Fibroblast of skin of left biceps (primary cell): ENCODE results near the gene AGAP1.

Experiments
- DNase-seq, 2 experiments: peaks; one replicate each; pipeline ENCODE4 v3.0.0-alpha.2; 2013; ENCODE audit warnings: low read depth in 2 of 2

The AGAP1 gene

DNA sequence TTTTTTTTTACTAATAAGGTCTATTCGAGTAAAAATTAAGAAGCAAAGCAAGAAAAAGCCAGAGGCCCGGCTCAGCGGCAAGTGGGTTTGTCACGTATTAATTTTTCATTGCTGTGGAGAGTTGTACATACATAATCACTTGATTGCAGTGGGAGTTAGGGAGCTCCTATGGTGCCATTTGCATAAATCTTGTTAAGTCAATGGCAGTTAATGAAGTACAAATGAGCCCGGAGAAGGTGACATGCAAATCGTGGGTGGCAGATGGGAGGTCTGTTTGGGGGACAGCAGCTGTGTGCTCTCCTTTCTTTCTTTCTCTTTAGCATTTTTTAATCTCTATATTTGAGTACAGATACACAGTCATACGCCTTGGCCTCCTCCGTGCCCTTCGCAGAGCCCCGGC, 317.0 kb downstream of the AGAP1 start:
- DNase-seq = no peak

DNA sequence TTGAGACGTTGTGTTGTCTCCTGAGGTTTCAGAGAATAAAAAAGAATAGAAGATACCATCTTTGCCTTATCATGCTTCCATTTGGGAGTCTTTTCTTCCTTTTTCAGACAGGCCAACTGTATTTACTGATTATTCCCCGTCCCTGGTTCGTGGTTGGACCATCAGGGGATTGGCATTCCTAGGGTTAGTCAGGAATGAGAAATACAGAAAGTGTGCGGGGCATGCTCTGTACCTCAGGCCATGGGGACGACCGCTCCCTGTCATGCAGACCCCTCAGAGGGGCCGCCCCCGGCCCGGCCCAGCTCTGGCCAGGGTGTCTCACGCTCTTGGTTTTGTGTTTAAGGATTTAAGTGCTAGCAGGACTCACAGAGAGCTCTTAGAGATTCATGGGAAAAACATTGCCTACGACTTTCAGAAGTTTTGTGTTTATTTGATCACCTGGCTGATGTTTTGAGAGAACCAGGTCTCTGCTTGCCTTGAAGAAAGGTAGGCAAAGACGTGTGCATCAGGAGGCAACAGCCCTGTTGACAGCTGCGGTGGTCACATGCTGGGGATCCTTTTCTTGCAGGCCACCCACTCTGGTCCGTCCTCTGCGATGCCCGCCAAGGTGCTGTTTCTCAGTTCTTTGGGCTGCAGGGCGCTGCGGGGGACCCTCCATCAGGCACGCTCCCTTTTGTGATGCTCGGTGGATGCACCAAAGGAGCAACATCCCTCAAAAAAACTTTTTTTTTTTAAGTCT, 317.8 kb downstream of the AGAP1 start:
- no peak for DNase-seq

DNA sequence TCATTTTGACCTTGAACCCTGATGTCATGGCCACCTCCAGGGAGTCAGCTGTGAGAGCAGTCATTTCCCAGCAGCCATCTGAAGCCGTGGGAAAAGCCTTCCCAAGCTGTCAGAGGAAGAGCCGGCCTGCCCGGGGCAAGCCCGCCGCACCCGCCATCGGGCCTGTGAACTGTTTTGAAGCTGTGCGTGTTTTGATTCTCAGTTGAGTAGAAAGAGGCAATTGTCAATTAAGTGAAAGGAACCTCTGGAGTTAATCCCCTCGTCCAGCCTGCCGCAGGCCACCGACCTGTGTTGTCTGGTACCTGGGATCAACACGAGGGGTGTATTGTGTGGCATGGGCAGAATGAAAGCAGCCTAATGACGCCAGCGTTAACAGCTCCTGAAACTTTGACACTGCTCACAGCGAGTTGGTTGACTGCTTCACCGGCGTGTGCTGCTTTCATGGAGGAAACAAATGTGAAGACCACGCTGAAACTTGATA, 318.4 kb downstream of the AGAP1 start:
- DNase-seq = no peak

DNA sequence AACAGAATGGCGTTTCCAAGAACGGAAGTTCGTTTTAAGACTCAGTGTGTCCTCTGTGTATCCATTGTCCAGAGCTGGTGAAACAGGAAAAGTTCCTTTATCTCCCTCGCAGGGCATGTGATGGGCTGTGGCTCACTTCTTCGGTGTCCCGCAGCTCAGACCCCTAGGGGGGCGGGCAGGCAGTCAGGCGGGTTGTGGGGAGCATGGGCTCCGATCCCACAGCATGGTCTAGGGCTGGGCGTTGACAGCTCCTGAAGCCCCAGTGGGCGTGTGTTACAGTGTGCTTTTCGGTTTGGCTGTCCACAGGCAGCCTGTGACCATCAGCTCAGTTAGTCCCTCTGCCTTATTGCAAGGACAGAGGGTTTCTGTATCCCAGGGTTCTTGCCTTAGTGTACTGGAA, 319.6 kb downstream of the AGAP1 start:
- DNase-seq = no peak

DNA sequence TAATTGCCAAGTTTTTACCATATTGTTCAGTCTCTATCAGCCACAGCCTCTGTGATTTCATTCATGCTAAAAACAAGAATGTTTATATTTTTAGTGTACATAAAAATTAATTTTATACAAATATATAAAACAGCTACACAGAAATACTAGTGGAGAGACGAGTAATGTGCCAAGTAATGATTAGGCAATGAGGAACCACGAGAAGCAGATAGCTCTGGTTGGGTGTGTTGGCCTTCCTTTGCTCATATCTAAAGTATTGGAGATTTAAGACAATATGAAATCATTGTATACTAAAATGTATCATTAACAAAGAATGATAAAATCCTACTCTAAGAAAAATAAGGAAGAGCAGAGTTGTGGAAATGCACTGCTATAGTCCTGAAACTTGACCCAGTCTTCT, 326.7 kb downstream of the AGAP1 start:
- DNase-seq = no peak

DNA sequence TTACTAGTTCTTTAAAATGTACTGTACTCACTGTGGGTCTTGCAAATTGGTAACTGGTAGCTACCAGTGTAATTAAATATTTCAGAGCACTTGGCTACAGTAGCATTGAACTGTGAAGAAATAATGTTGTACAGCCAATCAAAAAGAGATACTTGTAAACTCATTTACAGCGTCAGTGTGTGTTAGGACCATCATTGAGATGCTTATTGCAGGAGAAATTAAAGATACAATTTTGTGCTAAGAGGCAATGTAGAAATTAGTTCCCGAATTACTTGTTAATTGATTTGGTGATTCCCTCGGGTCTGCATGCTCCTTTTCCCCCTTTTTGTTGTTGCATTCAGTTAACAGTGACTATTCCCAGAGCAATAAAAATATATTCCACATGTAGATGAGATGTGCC, 330.5 kb downstream of the AGAP1 start:
- no peak for DNase-seq

DNA sequence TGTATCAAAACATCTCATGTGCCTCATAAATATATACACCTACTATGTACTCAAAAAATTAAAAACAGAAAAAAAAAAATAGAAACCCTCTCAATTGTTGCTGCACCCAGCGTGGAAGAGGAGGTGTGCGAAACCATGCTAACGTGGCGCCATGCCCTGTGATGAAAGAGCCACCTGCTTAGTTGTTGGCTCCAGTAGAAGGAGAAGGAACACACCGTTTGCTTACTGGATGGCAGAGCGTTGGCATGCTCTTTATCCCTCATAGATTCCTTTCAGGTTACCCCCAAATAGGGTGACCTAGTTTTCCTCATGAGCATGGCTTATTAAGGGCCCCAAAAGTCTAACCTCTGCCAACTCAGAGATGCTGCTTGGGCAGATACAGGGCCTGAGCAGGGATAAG, 332.1 kb downstream of the AGAP1 start:
- no peak for DNase-seq

DNA sequence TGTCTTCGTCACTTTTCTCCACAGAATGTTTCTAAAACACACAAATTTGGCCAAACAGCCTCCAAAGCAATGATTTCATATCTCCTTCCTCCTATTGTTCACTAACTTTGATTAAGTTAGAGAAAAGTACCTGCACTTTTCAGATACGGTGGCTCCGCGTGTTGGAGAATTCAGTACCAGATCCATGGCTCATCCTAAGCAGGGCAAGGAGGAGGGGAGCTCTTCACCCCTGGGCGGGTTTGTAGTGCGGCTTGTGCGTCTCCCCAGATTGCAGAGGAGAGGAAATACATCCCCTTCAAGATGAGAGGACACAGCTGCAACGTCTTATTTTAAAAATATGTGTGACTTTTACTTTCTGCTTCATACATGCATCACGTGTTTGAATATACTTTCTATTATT, 333.0 kb downstream of the AGAP1 start:
- DNase-seq = no peak

DNA sequence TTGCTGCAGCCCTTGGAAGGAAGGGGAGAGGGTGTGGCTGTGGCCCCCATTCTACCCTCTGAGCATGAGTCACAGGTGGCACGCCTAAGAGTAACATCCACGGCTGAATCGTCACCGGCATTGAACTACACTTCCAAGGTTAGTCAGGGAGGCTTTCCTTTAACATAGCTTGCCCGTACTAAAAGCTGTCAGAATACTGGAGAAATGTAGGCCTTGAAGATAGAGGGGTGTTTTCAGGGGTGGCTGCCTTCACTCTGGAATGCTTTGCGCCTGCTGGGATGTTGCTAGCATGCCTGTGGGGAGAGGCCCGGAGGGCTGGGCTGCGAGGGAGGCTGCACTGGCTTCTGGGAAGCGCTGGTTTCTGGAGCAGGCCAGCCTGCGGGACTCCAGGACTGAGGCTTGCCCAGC, 333.7 kb downstream of the AGAP1 start:
- no peak for DNase-seq

DNA sequence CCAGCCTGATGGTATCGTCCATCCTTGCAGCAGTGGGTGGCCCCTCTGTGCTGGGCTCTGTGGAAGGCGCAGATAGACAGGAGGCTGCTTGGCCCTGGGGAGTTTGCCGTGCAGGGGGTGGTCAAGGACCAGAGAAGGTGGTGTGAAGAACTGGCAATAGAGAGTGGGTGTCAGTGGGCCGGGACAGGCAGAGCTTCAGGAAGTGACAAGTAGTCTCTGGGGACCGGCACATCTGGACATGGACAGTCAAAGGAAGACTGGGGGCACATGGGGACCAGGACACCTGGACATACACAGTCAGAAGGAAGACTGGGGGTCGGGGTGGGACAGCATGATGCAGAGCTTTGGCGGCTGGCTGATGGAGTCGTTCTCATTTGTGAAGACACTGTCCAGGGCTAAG, 335.9 kb downstream of the AGAP1 start:
- DNase-seq = no peak

DNA sequence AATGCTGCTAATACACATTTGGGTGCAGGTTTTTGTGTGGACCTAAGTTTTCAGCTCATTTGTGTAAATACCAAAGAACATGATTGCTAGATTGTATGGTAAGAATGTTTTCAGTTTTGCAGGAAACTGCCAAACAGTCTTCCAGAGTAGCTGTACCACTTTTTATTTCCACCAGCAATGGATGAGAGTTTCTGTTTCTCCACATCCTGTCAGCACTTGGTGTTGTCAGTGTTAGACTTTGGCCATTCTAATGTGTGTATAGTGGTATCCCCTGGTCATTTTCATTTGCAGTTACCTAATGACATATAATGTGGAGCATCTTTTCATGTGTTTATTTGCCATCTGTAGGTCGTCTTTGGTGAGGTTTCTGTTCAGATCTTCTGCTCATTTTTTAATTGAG, 337.9 kb downstream of the AGAP1 start:
- DNase-seq = no peak

DNA sequence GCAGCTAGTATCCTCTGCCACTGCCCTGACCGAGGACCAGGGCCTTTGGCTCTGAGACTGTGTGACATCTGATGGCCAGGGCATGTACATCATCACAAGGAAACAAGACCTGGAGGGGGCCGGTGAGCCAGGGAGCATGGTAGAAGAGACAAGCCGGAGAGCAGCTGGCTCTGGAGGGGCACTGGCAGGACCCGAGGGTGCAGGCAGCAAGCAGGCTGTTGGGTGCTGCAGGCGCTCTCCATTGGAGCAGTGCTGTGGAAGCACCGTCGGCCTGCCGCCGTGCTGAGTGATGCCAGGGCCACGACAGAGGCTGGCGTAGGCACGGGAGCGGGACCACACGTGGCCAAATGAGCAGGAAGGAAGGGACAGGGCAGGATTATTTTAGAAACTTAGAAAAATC, 339.1 kb downstream of the AGAP1 start:
- DNase-seq = no peak

DNA sequence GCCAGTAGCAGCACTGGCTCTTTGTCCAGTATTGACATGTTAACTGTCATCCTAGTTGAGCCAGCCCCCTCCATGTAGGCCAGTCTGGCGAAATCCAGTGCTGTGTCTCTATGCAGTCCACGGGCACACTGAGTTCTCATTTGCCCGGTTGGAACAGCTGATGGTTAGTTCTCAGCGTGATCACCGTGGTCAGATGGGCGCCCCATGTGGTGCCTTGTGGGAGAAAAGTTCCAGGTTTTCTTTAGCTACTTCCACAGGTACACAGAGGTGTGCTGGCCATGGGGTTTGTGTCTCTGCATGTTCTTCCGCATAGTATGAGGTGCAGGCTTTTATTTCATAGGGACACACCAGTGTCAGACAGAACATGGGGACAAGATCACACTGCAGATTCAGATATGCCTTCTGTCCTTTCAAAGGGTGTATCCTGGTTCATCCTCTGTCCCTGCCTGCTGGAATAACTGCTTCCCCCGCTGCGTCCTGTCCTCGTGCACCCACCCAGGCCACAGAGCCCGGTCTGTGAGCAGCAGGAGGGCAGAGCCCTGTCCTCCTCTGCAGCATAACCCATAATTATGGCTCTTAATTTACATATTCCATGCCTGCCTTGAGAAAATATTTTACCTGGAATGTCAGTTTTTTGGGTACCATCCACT, 340.3 kb downstream of the AGAP1 start:
- DNase-seq = no peak

DNA sequence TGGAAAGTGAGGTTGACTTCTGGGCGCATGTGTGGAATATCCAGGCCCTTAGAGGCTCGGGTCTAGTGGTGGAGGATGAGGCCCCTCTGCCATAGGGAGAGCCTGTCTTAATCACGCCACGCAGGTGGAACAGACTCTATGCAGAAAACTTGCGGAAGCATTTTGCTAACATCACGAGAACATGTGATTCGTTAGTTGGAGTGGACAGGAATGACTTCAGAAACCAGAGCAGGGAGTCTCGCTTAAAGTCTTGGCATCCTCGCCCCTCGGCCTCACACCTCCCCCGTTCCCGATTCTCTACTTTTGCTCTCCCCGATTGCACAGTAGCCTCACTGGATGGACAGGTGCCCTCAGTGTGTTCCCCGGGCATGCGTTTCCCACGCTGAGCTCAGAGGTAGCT, 340.9 kb downstream of the AGAP1 start:
- no peak for DNase-seq

DNA sequence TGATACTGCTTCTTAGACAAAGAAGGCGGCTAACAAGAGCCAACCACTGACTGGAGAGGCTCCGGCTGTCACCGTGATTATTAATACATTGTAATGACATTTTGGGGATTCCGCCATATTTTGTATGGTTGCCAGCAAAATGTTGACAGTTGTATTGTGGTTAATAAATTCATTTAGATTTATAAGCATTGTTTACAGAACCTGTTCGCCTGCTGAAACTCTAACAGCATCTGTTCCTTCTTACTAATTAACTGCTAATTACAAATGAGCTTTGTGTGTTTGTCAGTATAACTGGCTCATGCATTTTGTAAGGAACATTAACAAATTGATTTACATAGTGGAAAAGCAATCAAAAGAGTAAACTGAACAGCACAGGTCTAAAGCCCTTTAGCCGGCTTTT, 342.0 kb downstream of the AGAP1 start:
- DNase-seq = no peak

DNA sequence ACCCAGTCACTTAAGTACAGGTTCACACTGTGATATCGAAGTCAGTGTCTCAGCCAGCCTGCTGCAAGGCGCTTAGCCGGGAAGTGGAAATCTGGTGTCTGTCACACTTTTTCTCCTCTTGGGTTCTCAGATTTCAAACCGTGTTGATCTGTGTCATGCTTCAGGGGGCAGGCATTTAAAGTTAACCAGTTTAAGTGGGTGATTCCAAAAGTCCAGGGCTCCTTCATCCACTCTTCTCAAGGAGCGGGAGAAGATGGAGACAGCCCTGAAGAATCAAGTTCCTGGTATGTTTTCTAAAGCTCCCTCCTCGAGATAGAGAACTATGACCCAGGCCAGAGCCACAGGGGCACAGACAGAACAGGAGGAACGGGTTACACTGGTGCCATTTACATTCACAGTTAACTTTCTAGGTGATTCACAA, 342.7 kb downstream of the AGAP1 start:
- no peak for DNase-seq

DNA sequence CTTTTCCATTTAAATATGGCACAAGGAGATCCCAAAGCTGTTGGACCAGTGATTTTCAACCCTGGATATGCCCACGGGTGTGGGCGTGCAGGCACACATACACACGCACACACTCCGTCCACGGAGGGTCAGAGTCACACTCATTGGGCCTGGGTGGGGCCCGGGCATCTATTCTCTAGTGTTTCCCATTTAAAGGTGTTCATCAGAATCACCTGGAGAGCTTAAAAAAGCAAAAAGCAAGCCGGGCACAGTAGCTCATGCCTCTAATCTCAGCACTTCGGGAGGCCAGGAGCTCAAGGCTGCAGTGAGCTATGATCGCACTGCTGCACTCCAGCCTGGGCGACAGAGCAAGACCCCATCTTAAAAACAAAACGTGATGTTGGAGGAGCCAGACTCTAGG, 345.4 kb downstream of the AGAP1 start:
- no peak for DNase-seq

DNA sequence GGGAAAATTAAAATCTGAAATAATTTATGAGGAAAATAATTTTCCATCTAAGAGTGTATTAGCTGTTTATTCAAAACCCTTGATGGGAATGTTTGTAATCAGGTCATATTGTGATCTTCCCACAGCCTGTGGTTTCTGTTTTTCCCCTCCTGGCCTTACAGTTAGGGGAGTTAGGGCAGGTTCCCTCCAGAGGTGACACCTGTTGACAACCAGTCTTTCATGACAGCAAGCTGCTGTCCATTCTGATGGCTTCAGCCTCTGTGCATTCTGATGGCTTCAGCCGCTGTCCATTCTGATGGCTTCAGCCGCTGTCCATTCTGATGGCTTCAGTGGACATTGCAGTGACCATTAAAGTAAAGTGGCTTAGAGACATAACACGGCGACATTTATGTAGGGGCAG, 346.1 kb downstream of the AGAP1 start:
- no peak for DNase-seq

DNA sequence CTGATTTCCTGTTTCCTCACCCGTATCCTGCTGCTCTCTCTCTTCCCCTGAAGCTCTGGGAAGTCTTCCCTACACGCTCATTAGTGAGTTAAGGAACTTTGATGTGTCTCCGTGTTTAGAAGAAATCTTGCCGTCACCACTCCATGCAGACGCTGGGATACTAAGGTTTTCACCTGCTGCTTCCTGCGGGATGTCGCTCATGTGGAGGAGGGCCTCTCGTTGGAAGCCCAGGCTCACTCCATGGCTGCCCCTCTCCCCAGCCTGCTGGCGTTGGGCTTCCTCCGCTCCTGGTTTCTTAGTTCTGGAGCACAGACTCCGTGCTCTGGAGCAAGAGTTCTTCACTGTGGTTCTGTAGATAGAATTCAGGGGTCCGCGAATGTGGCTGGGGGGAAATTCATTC, 348.0 kb downstream of the AGAP1 start:
- DNase-seq = no peak

DNA sequence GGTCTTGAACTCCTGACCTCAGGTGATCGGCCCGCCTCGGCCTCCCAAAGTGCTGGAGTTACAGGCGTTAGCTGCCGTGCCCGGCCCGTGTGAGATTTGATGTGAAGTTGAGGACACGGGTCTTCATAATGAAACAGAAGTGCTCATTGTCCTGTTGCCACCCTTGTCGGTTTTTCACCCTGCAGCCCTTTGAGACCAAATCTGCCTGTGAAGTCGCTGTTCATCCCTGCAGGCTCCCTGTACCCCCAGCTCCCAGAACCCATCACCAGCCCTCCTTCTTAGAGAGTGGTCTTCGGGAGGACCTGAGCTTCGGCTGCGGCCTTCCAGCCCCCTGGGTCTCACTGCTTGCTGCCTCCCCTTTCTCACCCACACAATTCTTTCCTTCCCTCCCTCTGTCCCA, 349.1 kb downstream of the AGAP1 start:
- no peak for DNase-seq

DNA sequence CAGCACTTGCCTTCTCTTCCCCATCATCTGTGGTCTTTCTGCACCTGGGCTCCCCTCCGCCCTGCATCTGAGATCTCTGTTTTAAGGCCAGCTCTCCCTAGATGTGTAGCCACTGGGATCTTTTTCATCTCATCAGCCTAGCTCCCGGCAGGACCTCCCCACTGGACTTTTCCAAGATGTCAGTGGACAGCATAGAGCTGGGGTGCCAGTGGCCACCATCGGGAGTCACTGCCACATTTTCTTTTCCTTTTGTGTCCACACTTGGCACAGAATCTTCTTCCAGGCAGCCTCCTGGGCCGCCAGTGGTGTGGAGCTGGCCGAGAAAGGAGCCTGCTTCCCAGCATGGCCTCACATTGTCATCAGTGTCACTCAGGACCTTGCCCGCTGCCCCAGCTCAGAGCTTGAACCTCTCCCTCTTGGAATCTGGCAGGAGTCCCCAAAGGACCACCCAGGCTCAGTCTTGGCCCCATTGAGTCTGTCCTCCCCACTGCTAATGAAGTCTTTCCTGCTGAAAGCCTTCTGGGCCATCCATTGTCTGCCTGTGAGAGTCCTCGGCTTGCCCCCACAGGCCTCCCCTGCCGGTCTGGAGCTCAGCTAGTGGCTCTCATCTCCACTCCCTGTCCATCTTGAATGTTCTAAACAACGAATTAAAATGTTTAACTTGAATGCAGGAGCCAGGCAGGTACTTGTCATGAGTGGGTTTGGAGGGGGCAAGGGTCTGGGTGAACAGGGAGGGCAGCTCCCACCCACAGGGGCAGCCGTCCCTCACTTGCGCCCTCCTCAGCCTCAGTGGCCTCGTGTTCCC, 349.9 kb downstream of the AGAP1 start:
- no peak for DNase-seq

DNA sequence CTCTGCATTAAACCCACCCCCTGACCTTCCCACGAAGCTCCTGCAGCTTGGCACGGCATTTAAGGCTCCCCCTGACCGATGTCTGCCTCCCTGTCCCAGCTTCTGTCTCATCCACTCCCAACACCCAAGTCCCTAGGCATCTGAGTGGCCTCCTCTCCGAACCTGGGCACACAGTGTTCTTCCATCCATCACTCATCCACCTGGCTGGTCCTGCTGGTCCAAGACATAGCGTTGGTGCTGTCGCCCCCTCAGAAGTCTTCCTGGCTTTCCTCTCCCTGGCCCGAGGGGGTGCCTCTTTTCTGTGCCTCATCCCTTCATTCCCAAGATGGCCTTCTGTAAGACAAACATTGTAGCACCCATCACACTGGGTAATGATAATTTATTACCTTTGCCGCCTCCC, 350.7 kb downstream of the AGAP1 start:
- no peak for DNase-seq

DNA sequence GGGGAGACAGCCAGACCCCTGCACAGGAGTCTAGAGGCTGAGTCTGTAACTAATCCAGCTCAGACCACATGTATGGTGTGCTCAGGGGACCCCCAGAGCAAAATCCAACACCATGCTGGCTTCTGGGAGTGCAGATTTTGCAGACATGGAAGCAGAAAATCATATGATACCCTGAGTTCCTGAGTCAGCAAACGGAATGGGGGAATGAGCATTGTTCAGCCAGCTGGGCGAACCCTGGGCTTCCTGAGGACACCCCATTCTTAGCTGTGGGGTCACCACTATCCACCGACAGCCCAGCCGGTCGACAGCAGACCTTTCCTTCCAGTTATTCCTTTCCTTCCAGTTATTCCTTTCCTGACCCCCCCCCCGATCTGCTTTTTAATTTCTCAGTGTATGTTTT, 351.4 kb downstream of the AGAP1 start:
- no peak for DNase-seq
